ENCODE results near the gene GRM7.

Gene GRM7

GRCh38 chr3:7447197-7447769 is 586.4 kb downstream of the GRM7 start:
- DNase-seq (ENCODE audit: low read depth): no peak
- TF ChIP-seq CTCF (IDR thresholded peaks at IDR 0.05; ENCODE audit: control insufficient read depth, insufficient read depth, low read depth, low read length, missing control alignments): no peak

GRCh38 chr3:7456386-7456785 is 595.5 kb downstream of the GRM7 start:
- no peak for TF ChIP-seq CTCF (IDR thresholded peaks at IDR 0.05; ENCODE audit: control insufficient read depth, insufficient read depth, low read depth, low read length, missing control alignments)
- no peak overlapping the region for H3K4me3 ChIP-seq (ENCODE audit: control insufficient read depth, low read depth, low read length)
- no peak for DNase-seq (ENCODE audit: low read depth)

More at GRCh38 chr3:7447197-7447769, 586.4 kb downstream of the GRM7 start:
- no peak overlapping the region for H3K4me3 ChIP-seq (ENCODE audit: control insufficient read depth, low read depth, low read length)

- DNase-seq (ENCODE audit: low read depth): no peak
- TF ChIP-seq CTCF (IDR thresholded peaks at IDR 0.05; ENCODE audit: control insufficient read depth, insufficient read depth, low read depth, low read length, missing control alignments): no peak
- no peak overlapping the region for H3K4me3 ChIP-seq (ENCODE audit: control insufficient read depth, low read depth, low read length)
Measured at GRCh38 chr3:7461202-7461825, 600.4 kb downstream of the GRM7 start.

- no peak for TF ChIP-seq CTCF (IDR thresholded peaks at IDR 0.05; ENCODE audit: control insufficient read depth, insufficient read depth, low read depth, low read length, missing control alignments)
- H3K4me3 ChIP-seq (ENCODE audit: control insufficient read depth, low read depth, low read length): no peak overlapping the region
- no peak for DNase-seq (ENCODE audit: low read depth)
Measured at GRCh38 chr3:7469866-7470265, 609.0 kb downstream of the GRM7 start.

GRCh38 chr3:7484636-7485035 is 623.7 kb downstream of the GRM7 start:
- TF ChIP-seq CTCF (IDR thresholded peaks at IDR 0.05; ENCODE audit: control insufficient read depth, insufficient read depth, low read depth, low read length, missing control alignments): no peak
- H3K4me3 ChIP-seq (ENCODE audit: control insufficient read depth, low read depth, low read length): no peak overlapping the region
- no peak for DNase-seq (ENCODE audit: low read depth)

GRCh38 chr3:7487763-7488162 is 626.8 kb downstream of the GRM7 start:
- DNase-seq (ENCODE audit: low read depth): no peak
- TF ChIP-seq CTCF (IDR thresholded peaks at IDR 0.05; ENCODE audit: control insufficient read depth, insufficient read depth, low read depth, low read length, missing control alignments): no peak
- no peak overlapping the region for H3K4me3 ChIP-seq (ENCODE audit: control insufficient read depth, low read depth, low read length)
